NB4 (cell line): ENCODE data around the gene RAB42.
"Not testable (repeated sequence)": the region's sequence is repeated elsewhere in the genome, so short reads cannot be mapped to it uniquely, and the experiment has no call there.

ENCODE experiments used
- DNase-seq: peaks from one replicate; pipeline ENCODE4 v3.0.0; 2010; ENCODE audit warnings: low read depth
- H3K4me3 ChIP-seq: one replicate; pipeline ENCODE4 v1.5.1; 2011; ENCODE audit warnings: mild to moderate bottlenecking, low read depth, low read length, moderate library complexity
- MYC ChIP-seq: IDR thresholded peaks from 2 replicates; pipeline ENCODE4 v1.6.1; 2011; ENCODE audit warnings: low read depth, low read length
- POLR2A ChIP-seq: IDR thresholded peaks from 2 replicates; pipeline ENCODE4 v1.6.1; 2011; ENCODE audit warnings: mild to moderate bottlenecking; ENCODE audit not compliant: insufficient read length; ENCODE audit errors: extremely low read depth
- TF ChIP-seq, protein P1 (sequence below): IDR thresholded peaks from 2 replicates; pipeline ENCODE4 v1.6.1; 2011; ENCODE audit warnings: low read depth, low read length
- TF ChIP-seq, protein P2 (sequence below): IDR thresholded peaks from one replicate; pipeline ENCODE4 v1.5.1; 2012; ENCODE audit warnings: low read depth, low read length

RAB42 gene

DNA sequence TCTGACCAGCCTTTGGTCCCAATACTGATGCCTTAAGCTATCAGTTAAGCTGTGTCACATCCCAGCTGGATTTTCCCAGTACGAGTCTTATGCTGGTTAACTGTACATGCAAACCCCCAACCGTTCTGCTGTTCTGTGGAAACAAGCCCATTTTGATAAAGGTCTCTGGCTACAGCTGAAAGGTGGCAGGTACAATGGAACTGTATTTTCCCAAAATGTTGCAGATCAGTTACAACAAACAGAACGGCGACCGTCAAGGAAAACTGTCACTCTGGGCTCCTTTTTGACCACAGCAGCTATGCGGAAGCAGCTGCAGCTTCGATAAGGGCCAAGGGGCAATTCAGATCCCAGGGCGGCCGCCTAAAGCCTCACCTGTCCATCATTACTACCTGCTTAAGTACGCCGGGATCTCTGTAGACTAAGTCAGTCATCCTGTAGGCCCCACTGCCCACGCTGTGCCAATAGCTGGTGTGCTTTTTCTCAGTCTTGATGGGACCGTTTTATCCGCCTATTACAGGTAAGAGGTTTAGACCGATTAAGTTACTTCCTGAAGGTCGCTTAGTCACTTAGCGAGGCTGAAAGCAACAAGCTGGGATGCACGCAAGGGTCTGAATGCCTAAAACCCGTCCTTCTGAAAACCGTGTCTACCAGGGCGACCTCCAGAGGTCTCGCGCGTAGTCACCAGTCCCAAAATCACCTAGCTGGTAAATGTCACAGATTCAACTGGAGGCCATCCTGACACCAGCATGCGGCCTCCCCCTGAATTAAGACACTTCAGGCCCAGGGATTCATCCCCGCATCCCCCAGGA lies 11.1 kb upstream of the RAB42 start:
- TF ChIP-seq, protein P1, sequence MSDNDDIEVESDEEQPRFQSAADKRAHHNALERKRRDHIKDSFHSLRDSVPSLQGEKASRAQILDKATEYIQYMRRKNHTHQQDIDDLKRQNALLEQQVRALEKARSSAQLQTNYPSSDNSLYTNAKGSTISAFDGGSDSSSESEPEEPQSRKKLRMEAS, result no peak
- TF ChIP-seq POLR2A, result no peak
- TF ChIP-seq, protein P2, sequence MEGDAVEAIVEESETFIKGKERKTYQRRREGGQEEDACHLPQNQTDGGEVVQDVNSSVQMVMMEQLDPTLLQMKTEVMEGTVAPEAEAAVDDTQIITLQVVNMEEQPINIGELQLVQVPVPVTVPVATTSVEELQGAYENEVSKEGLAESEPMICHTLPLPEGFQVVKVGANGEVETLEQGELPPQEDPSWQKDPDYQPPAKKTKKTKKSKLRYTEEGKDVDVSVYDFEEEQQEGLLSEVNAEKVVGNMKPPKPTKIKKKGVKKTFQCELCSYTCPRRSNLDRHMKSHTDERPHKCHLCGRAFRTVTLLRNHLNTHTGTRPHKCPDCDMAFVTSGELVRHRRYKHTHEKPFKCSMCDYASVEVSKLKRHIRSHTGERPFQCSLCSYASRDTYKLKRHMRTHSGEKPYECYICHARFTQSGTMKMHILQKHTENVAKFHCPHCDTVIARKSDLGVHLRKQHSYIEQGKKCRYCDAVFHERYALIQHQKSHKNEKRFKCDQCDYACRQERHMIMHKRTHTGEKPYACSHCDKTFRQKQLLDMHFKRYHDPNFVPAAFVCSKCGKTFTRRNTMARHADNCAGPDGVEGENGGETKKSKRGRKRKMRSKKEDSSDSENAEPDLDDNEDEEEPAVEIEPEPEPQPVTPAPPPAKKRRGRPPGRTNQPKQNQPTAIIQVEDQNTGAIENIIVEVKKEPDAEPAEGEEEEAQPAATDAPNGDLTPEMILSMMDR, result no peak
- no peak for TF ChIP-seq MYC
- peak; percentile 71 for DNase-seq

GRCh38 chr1:28581531-28582247 lies 10.4 kb upstream of the RAB42 start:
- DNase-seq, result peak; percentile 97
- TF ChIP-seq, protein P2, result no peak
- peak; percentile 96 for TF ChIP-seq MYC
- TF ChIP-seq POLR2A, result peak; percentile 100
- TF ChIP-seq, protein P1, result peak; percentile 94
- H3K4me3 ChIP-seq, result peak overlapping the region; percentile 100

More for the DNA sequence above, 11.1 kb upstream of the RAB42 start:
- H3K4me3 ChIP-seq, result peak overlapping the region; percentile 100

DNA sequence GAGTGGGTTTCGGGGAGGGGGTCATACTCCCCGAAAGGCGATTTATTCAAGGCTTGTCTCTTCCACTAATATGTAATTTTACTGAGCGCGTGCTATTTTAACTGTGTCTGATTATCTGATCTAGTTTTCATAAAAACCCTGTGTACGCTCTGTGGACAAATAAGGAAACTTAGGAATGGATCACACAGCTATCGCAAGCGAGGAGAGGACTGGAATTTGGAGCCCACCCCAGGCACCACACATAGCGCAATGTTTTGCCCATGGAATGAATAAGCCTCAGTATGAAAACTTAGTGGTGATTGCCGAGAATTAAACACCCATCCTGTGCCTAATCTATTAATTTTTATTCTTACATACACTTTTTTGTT lies 9.8 kb upstream of the RAB42 start:
- TF ChIP-seq, protein P2, result no peak
- TF ChIP-seq, protein P1, result no peak
- TF ChIP-seq MYC (no peak), POLR2A (no peak)
- DNase-seq, result peak; percentile 50
- H3K4me3 ChIP-seq, result peak overlapping the region; percentile 100

DNA sequence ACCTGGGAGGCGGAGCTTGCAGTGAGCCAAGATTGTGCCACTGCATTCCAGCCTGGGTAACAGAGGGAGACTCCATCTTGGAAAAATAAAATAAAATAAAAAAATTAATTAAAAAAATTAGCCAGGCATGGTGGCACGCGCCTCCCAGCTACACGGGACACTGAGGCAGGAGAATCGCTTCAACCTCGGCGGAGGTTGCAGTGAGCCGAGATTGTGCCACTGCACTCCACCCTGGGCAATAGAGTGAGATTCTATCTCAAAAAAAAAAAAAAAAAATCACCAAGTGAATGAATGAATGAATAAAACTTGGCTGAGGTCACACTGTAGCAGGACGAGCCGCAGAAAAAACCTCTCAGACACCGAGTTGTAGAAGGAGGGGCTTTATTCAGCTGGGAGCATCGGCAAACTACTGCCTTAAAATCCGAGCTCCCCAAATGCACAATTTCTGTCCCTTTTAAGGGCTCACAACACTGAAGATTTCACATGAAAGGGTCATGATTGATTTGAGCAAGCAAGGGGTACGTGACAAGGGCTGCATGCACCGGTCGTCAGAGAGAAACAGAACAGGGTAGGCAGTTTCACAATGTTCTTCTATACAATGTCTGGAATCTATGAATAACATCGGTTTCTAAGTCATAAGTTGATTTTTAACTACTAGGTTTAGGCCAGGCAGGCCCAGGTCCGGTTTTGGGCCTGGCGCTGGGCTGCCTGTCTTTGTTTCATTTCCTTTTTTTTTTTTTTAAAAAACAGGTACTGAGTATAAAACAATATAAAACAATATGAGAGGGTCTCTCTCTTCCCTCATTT lies 5.3 kb upstream of the RAB42 start:
- DNase-seq, H3K4me3 ChIP-seq: not testable (repeated sequence)

- TF ChIP-seq POLR2A, result no peak
- no peak for TF ChIP-seq MYC
- TF ChIP-seq, protein P1, result no peak
- TF ChIP-seq, protein P2, result no peak
- no peak for DNase-seq
- H3K4me3 ChIP-seq, result peak overlapping the region; percentile 59
Observed at GRCh38 chr1:28592321-28593071, 431 bp downstream of the RAB42 start.

DNA sequence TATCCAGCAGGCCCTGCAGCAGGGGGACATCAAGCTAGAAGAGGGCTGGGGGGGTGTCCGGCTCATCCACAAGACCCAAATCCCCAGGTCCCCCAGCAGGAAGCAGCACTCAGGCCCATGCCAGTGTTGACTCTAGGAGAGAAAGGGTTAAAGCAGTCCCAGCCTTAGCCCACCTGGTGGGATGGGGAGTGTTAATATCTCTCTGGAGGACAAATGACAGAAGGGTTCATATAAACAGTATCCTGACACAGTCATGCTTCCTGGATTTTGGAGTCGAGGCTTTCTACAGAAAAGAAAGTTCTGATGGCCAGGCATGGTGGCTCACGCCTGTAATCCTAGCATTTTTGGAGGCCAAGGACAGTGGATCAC lies 1.9 kb downstream of the RAB42 start:
- not testable (repeated sequence) for H3K4me3 ChIP-seq

GRCh38 chr1:28594686-28595411 lies 2.8 kb downstream of the RAB42 start:
- not testable (repeated sequence) for DNase-seq, H3K4me3 ChIP-seq

More for the DNA sequence above, 1.9 kb downstream of the RAB42 start:
- DNase-seq, result not testable (repeated sequence)
